ENCODE results near the gene RPS15.

GRCh38 chr19:1429750-1430149 lies 8.4 kb upstream of the RPS15 start:
- no peak for TF ChIP-seq POLR2A (IDR thresholded peaks at IDR 0.05)
- TF ChIP-seq CTCF (IDR thresholded peaks at IDR 0.05), result no peak

Data from upper lobe of left lung (tissue), 4 donors.